Kidney epithelial cell (primary cell): Measurements from ENCODE around the gene MAP3K3. TPM values are rescaled to one million over a fixed set of nuclear protein-coding genes. Genes with fewer than 3 reads are reported as not detected.

Experiments
- DNase-seq: peaks from one replicate; pipeline ENCODE4 v3.0.0-alpha.2; 2010; ENCODE audit warnings: low read depth
- H3K27me3 ChIP-seq: 2 replicates; pipeline ENCODE4 v1.6.0; 2011; ENCODE audit warnings: low read length; ENCODE audit not compliant: control insufficient read depth, insufficient read depth
- H3K36me3 ChIP-seq: 2 replicates; pipeline ENCODE4 v1.5.1; 2011; ENCODE audit warnings: low read length; ENCODE audit not compliant: control insufficient read depth, insufficient read depth
- H3K4me3 ChIP-seq: 2 replicates; pipeline ENCODE4 v1.5.1; 2011; ENCODE audit warnings: low read depth, mild to moderate bottlenecking, control low read depth, low read length
- total RNA-seq: library from RNA; depleted of rRNA; stranded (reverse); fragments of >200 nt; gene quantifications from 2 replicates; pipeline ENCODE4 v1.2.3, GENCODE V29; 2015
- TF ChIP-seq, protein P1 (sequence below): IDR thresholded peaks from 2 replicates; pipeline ENCODE4 v1.5.1; 2011; ENCODE audit warnings: mild to moderate bottlenecking, moderate library complexity, low read length, control low read depth, inconsistent platforms; ENCODE audit not compliant: insufficient read depth, poor library complexity, severe bottlenecking

Gene MAP3K3
- total RNA-seq, 1 donor from 2014 or later: 19.8 TPM

DNA sequence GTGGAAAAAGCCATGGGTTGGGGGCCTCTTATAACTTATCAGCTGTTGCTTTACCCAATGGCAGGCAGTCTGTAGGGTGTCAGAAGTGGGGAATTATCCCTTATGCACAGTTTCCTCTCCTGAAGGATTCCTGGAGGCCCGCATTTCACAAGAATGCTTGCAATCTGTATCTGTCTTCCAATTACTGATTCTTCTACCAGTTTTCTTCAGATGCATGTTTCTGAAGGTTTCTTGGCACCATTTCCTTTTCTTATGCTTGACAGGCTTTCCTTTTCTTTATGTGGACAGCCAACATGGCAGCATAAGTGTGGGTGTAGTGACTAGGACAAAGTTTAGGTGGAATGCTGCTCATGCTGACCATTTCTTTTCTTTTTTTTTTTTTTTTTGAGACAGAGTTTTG, 36.1 kb downstream of the MAP3K3 start:
- Histone ChIP-seq H3K4me3 (no peak overlapping the region), H3K36me3 (no peaks in the 10 kb centered on the region), H3K27me3 (no peaks in the 10 kb centered on the region)
- DNase-seq: no peak
- TF ChIP-seq, protein P1, sequence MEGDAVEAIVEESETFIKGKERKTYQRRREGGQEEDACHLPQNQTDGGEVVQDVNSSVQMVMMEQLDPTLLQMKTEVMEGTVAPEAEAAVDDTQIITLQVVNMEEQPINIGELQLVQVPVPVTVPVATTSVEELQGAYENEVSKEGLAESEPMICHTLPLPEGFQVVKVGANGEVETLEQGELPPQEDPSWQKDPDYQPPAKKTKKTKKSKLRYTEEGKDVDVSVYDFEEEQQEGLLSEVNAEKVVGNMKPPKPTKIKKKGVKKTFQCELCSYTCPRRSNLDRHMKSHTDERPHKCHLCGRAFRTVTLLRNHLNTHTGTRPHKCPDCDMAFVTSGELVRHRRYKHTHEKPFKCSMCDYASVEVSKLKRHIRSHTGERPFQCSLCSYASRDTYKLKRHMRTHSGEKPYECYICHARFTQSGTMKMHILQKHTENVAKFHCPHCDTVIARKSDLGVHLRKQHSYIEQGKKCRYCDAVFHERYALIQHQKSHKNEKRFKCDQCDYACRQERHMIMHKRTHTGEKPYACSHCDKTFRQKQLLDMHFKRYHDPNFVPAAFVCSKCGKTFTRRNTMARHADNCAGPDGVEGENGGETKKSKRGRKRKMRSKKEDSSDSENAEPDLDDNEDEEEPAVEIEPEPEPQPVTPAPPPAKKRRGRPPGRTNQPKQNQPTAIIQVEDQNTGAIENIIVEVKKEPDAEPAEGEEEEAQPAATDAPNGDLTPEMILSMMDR: no peak

DNA sequence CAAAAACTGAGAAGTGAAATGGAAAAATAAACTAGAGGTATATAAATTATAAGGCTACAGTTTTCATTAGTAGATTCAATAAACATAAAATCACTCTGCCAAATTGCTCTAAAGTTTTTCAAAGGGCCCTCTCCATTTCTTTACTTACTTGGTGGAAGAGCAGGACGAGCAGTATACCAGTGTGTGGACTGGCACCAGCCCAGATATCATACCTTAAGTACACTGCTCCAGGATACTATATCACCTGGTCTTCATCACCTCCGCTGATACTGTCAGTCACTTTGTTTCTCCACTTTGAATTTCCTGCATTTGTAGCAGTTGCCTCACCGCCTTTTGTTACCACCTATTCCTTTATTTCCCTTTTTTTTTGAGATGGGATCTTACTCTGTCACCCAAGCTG, 37.6 kb downstream of the MAP3K3 start:
- no peaks in the 10 kb centered on the region for H3K27me3 ChIP-seq
- H3K4me3 ChIP-seq: no peak overlapping the region
- TF ChIP-seq, protein P1: no peak
- no peaks in the 10 kb centered on the region for H3K36me3 ChIP-seq
- no peak for DNase-seq

DNA sequence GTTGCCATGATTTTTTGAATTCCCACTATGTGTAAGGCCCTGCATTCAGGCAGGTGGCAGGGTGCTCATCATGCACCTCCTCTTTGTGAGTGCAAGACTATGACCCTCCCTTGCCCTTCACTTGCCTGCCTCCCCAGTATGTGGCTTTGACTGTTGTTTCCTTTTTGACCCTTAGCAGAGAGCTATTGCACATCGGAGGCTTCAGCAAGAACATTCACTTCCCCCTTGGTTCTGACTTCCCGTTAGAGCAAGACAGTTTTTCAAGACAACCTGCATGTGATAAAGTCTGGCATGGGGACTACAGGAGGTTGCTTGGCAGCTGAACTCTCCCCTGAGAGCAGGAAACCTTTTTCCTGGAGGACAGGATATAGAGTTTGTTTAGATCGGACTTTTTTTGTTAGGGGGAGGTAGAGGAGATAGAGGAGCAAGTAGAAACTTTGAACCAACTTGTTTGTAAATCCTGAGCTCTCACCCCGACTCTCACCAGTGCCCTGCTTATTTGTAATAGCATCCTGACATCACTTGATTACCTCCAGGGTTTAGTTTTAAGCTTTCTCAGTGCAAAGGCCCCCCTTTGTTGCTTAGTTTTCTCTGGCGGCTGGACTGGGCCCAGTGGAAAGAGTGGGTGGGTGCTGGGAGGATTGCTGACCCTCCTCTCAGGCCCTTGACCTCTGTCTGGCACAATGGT, 43.5 kb downstream of the MAP3K3 start:
- TF ChIP-seq, protein P1: no peak
- no peaks in the 10 kb centered on the region for H3K36me3 ChIP-seq
- DNase-seq: no peak

DNA sequence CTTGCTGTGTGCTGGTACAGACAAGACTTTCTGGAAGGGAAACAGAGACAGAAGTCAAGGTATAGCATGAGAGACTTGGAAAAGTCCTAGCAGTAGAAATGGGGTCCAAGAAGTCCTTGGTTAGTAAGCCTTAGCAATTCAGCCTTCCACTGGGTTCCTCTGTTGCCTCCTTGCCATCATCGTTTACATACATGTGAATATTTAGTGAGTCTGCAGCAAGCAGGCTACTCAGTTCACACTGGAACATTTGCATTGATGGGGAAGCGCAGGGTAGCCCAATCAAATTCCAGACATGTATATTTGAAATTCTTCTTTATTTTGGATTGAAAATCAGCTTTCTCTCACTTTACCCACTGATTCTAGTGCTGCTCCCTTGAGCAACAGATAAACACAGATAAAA, 50.6 kb downstream of the MAP3K3 start:
- DNase-seq: no peak
- TF ChIP-seq, protein P1: no peak
- Histone ChIP-seq H3K36me3 (no peaks in the 10 kb centered on the region), H3K27me3 (no peaks in the 10 kb centered on the region), H3K4me3 (no peak overlapping the region)

More for the DNA sequence above, 43.5 kb downstream of the MAP3K3 start:
- H3K27me3 ChIP-seq: no peaks in the 10 kb centered on the region
- H3K4me3 ChIP-seq: no peak overlapping the region

DNA sequence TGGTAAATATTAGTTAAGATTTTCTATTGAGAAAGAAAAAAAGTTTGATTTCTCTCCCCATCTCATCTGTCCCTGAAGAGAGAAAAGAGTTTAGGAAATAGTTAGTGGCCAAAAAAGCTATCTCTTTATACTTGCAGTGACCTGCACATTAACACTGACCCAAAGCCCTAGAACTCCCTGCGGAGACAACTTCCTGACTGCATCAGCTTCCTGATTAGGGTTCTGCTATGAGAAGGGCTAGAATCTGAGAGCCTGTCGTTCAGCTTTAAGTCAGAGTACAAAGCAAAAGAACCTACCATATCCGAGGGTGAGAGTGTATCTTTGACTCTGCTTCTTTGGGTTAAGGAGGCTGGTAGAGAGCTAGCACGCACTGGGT, 53.0 kb downstream of the MAP3K3 start:
- no peak for DNase-seq
- H3K36me3 ChIP-seq: no peaks in the 10 kb centered on the region
- H3K27me3 ChIP-seq: no peaks in the 10 kb centered on the region
- TF ChIP-seq, protein P1: no peak
- no peak overlapping the region for H3K4me3 ChIP-seq

DNA sequence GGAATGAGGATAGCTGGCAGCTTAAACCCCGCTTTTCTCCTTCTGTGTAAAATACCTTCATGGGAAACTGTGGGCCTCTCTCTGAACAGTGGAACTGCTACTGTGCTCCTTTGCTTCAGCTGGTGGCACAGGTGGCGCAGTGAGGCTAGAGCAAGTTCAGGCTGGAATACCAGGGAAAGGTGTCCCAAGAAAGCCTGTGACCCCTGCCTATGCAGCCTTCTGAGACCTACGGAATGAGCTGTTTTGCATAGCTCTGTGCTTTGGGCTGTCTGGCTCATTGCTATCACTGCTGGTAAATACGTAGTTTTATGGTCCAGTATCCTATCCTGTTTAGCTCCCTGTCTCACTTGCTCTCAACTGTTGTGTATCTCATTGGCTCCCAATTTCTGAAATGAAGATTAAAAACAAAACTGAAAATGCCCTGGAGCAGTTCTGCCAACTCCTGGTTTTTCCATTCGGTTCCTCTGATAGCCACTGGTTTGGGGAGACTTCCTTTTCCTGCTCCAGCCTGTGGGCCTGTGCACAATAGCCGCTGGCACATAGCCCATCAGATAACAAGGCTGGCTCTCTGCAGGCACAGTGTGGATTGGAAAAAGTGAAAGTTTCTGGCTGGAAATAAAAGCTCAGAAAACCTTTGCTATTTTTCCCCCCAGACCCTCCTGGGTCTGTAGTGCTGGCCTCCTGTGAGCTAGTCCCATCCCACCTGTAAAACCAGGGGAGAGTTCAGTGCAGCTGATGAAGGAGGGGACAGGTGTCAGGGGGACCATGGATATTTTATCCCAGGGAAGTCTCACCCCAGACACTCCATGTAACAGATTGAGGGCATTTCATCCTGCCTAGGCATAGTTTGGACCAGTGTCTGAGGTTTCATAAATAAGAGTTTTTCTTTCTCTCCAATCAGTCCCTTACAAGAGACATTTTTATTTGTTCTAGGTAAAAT, 53.7 kb downstream of the MAP3K3 start:
- no peaks in the 10 kb centered on the region for H3K36me3 ChIP-seq
- no peak overlapping the region for H3K4me3 ChIP-seq
- DNase-seq: peak; percentile 60
- H3K27me3 ChIP-seq: no peaks in the 10 kb centered on the region
- TF ChIP-seq, protein P1: no peak
